OCI-LY3 (cell line): ENCODE measurements around the gene ANKS1B.

Experiments used
- H2AFZ ChIP-seq: fragments of 200-600, 300-600 bp; shearing (Covaris generic); 2 replicates; pipeline ENCODE4 v1.6.0; 2014; ENCODE audit warnings: antibody characterized with exemption, low read depth, low read length
- H3K27ac ChIP-seq: fragments of 200-600, 300-600 bp; sonication (generic); 2 replicates; pipeline ENCODE4 v1.5.1; 2014; ENCODE audit warnings: mild to moderate bottlenecking, low read length, moderate library complexity, mixed read lengths
- H3K27me3 ChIP-seq: fragments of 200-600, 300-600 bp; sonication (generic); 2 replicates; pipeline ENCODE4 v1.6.1; 2014; ENCODE audit warnings: low read depth, low read length, mixed read lengths
- H3K36me3 ChIP-seq: fragments of 200-600, 300-600 bp; sonication (generic); replicated peaks from 2 replicates; pipeline ENCODE3; 2014; ENCODE audit warnings: low read depth, low read length, mixed read lengths
- H3K4me1 ChIP-seq: fragments of 300-600, 200-600 bp; sonication (generic); 2 replicates; pipeline ENCODE4 v1.6.1; 2014; ENCODE audit warnings: low read length, mixed read lengths
- H3K4me2 ChIP-seq: fragments of 200-600, 300-600 bp; sonication (generic); 2 replicates; pipeline ENCODE4 v1.6.1; 2014; ENCODE audit warnings: low read length, mixed read lengths
- H3K4me3 ChIP-seq: fragments of 300-600, 200-600 bp; sonication (generic); 2 replicates; pipeline ENCODE4 v1.5.1; 2014; ENCODE audit warnings: antibody characterized with exemption, mild to moderate bottlenecking, low read length, moderate library complexity
- H3K79me2 ChIP-seq: fragments of 300-600, 200-600 bp; shearing (Covaris generic); 2 replicates; pipeline ENCODE4 v1.6.1; 2014; ENCODE audit warnings: mild to moderate bottlenecking, low read length, mixed read lengths
- H3K9ac ChIP-seq: fragments of 300-600, 200-600 bp; shearing (Covaris generic); 2 replicates; pipeline ENCODE4 v1.6.0; 2014; ENCODE audit warnings: mild to moderate bottlenecking, low read length, moderate library complexity
- H3K9me3 ChIP-seq: fragments of 200-600, 300-600 bp; shearing (Covaris generic); 2 replicates; pipeline ENCODE4 v1.6.1; 2014; ENCODE audit warnings: low read length, mixed read lengths; ENCODE audit not compliant: insufficient read depth
- H4K20me1 ChIP-seq: fragments of 200-600, 300-600 bp; sonication (generic); 2 replicates; pipeline ENCODE4 v1.6.1; 2016; ENCODE audit warnings: low read length, mixed read lengths; ENCODE audit not compliant: insufficient read depth
- CTCF ChIP-seq: fragments of 200-600, 300-600 bp; sonication (generic); IDR thresholded peaks from 2 replicates; pipeline ENCODE4 v1.5.1; 2014; ENCODE audit warnings: antibody characterized with exemption, low read length, low read depth
- EZH2phosphoT487 ChIP-seq: fragments of 200-600 bp; shearing (Covaris generic); IDR thresholded peaks from 2 replicates; pipeline ENCODE4 v1.6.1; 2018; ENCODE audit warnings: antibody characterized with exemption, mixed run types, low read depth

The ANKS1B gene

GRCh38 chr12:99712281-99712680 lies 272.5 kb downstream of the ANKS1B start:
- H3K4me1 ChIP-seq: no peaks in the 10 kb centered on the region
- H3K4me3 ChIP-seq: no peak overlapping the region
- H3K9ac ChIP-seq: no peak overlapping the region
- H4K20me1 ChIP-seq: no peaks in the 10 kb centered on the region
- H3K27me3 ChIP-seq: no peaks in the 10 kb centered on the region
- H3K4me2 ChIP-seq: no peak overlapping the region
- no peaks in the 10 kb centered on the region for H3K36me3 ChIP-seq
- no peaks in the 10 kb centered on the region for H3K79me2 ChIP-seq
- no peaks in the 10 kb centered on the region for H3K9me3 ChIP-seq
- no peak overlapping the region for H2AFZ ChIP-seq
- TF ChIP-seq CTCF (no peak), EZH2phosphoT487 (no peak)
- H3K27ac ChIP-seq: no peak overlapping the region

GRCh38 chr12:99711246-99711645 lies 273.5 kb downstream of the ANKS1B start:
- Histone ChIP-seq H4K20me1 (no peaks in the 10 kb centered on the region), H3K27ac (no peak overlapping the region), H3K9me3 (no peaks in the 10 kb centered on the region), H3K36me3 (no peaks in the 10 kb centered on the region), H3K4me1 (no peaks in the 10 kb centered on the region), H3K27me3 (no peaks in the 10 kb centered on the region), H3K79me2 (no peaks in the 10 kb centered on the region), H3K4me3 (no peak overlapping the region), H2AFZ (no peak overlapping the region), H3K4me2 (no peak overlapping the region), H3K9ac (no peak overlapping the region)
- TF ChIP-seq EZH2phosphoT487 (no peak), CTCF (no peak)

GRCh38 chr12:99709619-99710018 lies 275.1 kb downstream of the ANKS1B start:
- Histone ChIP-seq H3K79me2 (no peaks in the 10 kb centered on the region), H3K27ac (no peak overlapping the region), H3K36me3 (no peaks in the 10 kb centered on the region), H3K9me3 (no peaks in the 10 kb centered on the region), H3K27me3 (no peaks in the 10 kb centered on the region), H3K4me3 (no peak overlapping the region), H2AFZ (no peak overlapping the region), H3K4me2 (no peak overlapping the region), H4K20me1 (no peaks in the 10 kb centered on the region), H3K9ac (no peak overlapping the region), H3K4me1 (no peaks in the 10 kb centered on the region)
- TF ChIP-seq EZH2phosphoT487 (no peak), CTCF (no peak)

GRCh38 chr12:99709116-99709515 lies 275.6 kb downstream of the ANKS1B start:
- TF ChIP-seq CTCF (no peak), EZH2phosphoT487 (no peak)
- no peaks in the 10 kb centered on the region for H4K20me1 ChIP-seq
- H3K4me1 ChIP-seq: no peaks in the 10 kb centered on the region
- no peak overlapping the region for H3K4me3 ChIP-seq
- H2AFZ ChIP-seq: no peak overlapping the region
- no peaks in the 10 kb centered on the region for H3K27me3 ChIP-seq
- H3K79me2 ChIP-seq: no peaks in the 10 kb centered on the region
- H3K9me3 ChIP-seq: no peaks in the 10 kb centered on the region
- no peak overlapping the region for H3K4me2 ChIP-seq
- H3K36me3 ChIP-seq: no peaks in the 10 kb centered on the region
- no peak overlapping the region for H3K27ac ChIP-seq
- no peak overlapping the region for H3K9ac ChIP-seq
